Breast epithelium (tissue), 3 donors: ENCODE results near the gene NCK2.

Experiments used
- POLR2A ChIP-seq: fragments of 450-650 bp; IDR thresholded peaks from one replicate; pipeline ENCODE4 v1.6.1; 2016; ENCODE audit warnings: antibody characterized with exemption, mild to moderate bottlenecking, moderate library complexity
- TF ChIP-seq, protein P1 (sequence below), 3 donors: fragments of 450-650 bp; IDR thresholded peaks; one replicate each; pipeline ENCODE4 v1.5.1; 2016 to 2017; ENCODE audit warnings: antibody characterized with exemption in 3 of 3, mild to moderate bottlenecking in 3 of 3, moderate library complexity in 3 of 3

DNA sequence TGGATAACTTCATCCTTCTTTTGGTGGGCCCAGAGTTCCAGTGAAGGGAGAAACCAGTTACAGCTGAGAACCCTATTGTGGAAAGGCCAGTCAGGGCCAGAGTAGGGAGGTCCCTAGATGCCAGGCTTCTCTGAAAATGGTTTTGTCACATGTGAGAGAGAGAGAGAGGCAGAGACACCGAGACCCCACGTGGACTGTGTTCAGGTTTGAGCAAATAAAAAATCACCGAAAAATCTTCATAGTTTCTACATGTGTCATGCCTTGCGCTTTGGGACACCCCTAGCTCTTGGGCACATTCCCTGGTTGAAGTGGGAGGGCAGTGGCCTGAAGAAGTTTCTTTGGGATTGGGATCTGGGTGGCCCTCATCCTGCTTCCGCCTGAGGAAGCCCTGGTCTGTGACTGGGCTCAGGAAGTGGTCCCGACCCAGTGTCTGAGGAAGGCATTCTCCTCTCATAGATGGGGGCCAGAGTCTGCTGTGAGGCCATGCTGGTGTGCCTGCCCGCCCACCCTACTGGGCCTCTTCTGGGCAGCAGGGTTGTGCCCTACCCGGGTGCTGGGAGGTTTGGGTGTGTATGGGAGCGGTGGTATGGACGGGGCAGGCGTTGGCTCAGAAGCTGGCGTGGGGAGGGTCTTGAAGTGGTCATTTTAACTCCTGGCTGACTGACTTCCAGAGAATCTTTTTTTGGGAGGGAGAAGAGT is 16.1 kb downstream of the NCK2 start:
- TF ChIP-seq POLR2A: no peak
- TF ChIP-seq, protein P1, sequence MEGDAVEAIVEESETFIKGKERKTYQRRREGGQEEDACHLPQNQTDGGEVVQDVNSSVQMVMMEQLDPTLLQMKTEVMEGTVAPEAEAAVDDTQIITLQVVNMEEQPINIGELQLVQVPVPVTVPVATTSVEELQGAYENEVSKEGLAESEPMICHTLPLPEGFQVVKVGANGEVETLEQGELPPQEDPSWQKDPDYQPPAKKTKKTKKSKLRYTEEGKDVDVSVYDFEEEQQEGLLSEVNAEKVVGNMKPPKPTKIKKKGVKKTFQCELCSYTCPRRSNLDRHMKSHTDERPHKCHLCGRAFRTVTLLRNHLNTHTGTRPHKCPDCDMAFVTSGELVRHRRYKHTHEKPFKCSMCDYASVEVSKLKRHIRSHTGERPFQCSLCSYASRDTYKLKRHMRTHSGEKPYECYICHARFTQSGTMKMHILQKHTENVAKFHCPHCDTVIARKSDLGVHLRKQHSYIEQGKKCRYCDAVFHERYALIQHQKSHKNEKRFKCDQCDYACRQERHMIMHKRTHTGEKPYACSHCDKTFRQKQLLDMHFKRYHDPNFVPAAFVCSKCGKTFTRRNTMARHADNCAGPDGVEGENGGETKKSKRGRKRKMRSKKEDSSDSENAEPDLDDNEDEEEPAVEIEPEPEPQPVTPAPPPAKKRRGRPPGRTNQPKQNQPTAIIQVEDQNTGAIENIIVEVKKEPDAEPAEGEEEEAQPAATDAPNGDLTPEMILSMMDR (IDR thresholded peaks at IDR 0.05): no peak
